HEK293T (cell line): Measurements from ENCODE around the gene POLA1.

Experiments
- CTCF ChIA-PET: fragments of 350-600 bp; formaldehyde crosslinking; extraction: SDS; loops from one replicate; lab custom pipeline; 2021; ENCODE audit warnings: antibody characterized with exemption, inconsistent platforms; lab: Yijun Ruan, JAX
- POLR2A ChIA-PET: fragments of 350-600 bp; formaldehyde crosslinking; extraction: SDS; loops from one replicate; lab custom pipeline; 2020; ENCODE audit warnings: antibody characterized with exemption, inconsistent platforms; lab: Yijun Ruan, JAX
- DNase-seq: peaks from one replicate; pipeline ENCODE4 v3.0.0; 2012; ENCODE audit warnings: mixed read lengths; ENCODE audit errors: extremely low spot score
- ARNT ChIP-seq: fragments of 450-650 bp; IDR thresholded peaks from 2 replicates; pipeline ENCODE4 v1.6.1; 2017; ENCODE audit warnings: mild to moderate bottlenecking
- BHLHE40 ChIP-seq: fragments of 450-650 bp; IDR thresholded peaks from 2 replicates; pipeline ENCODE4 v1.6.1; 2016; ENCODE audit warnings: mild to moderate bottlenecking, moderate library complexity, borderline replicate concordance
- CTBP1 ChIP-seq: fragments of 450-650 bp; IDR thresholded peaks from 2 replicates; pipeline ENCODE4 v1.6.1; 2016; ENCODE audit warnings: borderline replicate concordance
- ELF4 ChIP-seq: fragments of 450-650 bp; IDR thresholded peaks from 2 replicates; pipeline ENCODE4 v1.6.1; 2017; ENCODE audit warnings: antibody characterized with exemption
- FOXA1 ChIP-seq: fragments of 450-650 bp; IDR thresholded peaks from 2 replicates; pipeline ENCODE4 v1.6.1; 2016; ENCODE audit warnings: mild to moderate bottlenecking
- FOXK2 ChIP-seq: fragments of 450-650 bp; IDR thresholded peaks from 2 replicates; pipeline ENCODE4 v1.6.1; 2016; ENCODE audit warnings: mild to moderate bottlenecking
- FOXM1 ChIP-seq: fragments of 450-650 bp; IDR thresholded peaks from 2 replicates; pipeline ENCODE4 v1.6.1; 2017; ENCODE audit warnings: mild to moderate bottlenecking, borderline replicate concordance
- HDGF ChIP-seq: fragments of 450-650 bp; IDR thresholded peaks from 2 replicates; pipeline ENCODE4 v1.6.1; 2017; ENCODE audit warnings: antibody characterized with exemption, borderline replicate concordance
- L3MBTL2 ChIP-seq: fragments of 450-650 bp; conservative IDR thresholded peaks from 2 replicates; pipeline ENCODE4 v1.6.1; 2016; ENCODE audit warnings: mild to moderate bottlenecking
- LEF1 ChIP-seq: fragments of 450-650 bp; IDR thresholded peaks from 2 replicates; pipeline ENCODE4 v1.6.1; 2017; ENCODE audit warnings: mild to moderate bottlenecking, borderline replicate concordance
- NFRKB ChIP-seq: fragments of 450-650 bp; IDR thresholded peaks from 2 replicates; pipeline ENCODE4 v1.6.1; 2016; ENCODE audit warnings: mild to moderate bottlenecking, moderate library complexity
- SP1 ChIP-seq: fragments of 450-650 bp; IDR thresholded peaks from 2 replicates; pipeline ENCODE4 v1.6.1; 2017
- SUZ12 ChIP-seq: fragments of 450-650 bp; IDR thresholded peaks from 2 replicates; pipeline ENCODE4 v1.6.1; 2016; ENCODE audit warnings: mild to moderate bottlenecking
- TARDBP ChIP-seq: fragments of 450-650 bp; IDR thresholded peaks from 2 replicates; pipeline ENCODE4 v1.6.1; 2016
- ZNF384 ChIP-seq: fragments of 450-650 bp; IDR thresholded peaks from 2 replicates; pipeline ENCODE4 v1.6.1; 2016
- TF ChIP-seq, protein P1 (sequence below): fragments of 450-650 bp; IDR thresholded peaks from 2 replicates; pipeline ENCODE4 v1.6.1; 2016

POLA1 gene

GRCh38 chrX:24657671-24658386, 35.9 kb upstream of the POLA1 start:
- ChIA-PET POLR2A (no interaction called here), CTCF (no interaction called here)
- DNase-seq = no peak
- TF ChIP-seq ELF4 (no peak), SP1 (no peak), LEF1 (no peak), ZNF384 (no peak), SUZ12 (no peak), ARNT (no peak), L3MBTL2 (no peak), FOXK2 (no peak), BHLHE40 (no peak), HDGF (no peak), FOXM1 (no peak), CTBP1 (no peak), NFRKB (no peak), FOXA1 (no peak), TARDBP (no peak)
- TF ChIP-seq, protein P1, sequence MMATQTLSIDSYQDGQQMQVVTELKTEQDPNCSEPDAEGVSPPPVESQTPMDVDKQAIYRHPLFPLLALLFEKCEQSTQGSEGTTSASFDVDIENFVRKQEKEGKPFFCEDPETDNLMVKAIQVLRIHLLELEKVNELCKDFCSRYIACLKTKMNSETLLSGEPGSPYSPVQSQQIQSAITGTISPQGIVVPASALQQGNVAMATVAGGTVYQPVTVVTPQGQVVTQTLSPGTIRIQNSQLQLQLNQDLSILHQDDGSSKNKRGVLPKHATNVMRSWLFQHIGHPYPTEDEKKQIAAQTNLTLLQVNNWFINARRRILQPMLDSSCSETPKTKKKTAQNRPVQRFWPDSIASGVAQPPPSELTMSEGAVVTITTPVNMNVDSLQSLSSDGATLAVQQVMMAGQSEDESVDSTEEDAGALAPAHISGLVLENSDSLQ = no peak

GRCh38 chrX:24658421-24658820, 35.3 kb upstream of the POLA1 start:
- TF ChIP-seq BHLHE40 (no peak), ARNT (no peak), TARDBP (no peak), FOXM1 (no peak), NFRKB (no peak), SUZ12 (no peak), SP1 (no peak), LEF1 (no peak), L3MBTL2 (no peak), CTBP1 (no peak), ZNF384 (no peak), FOXK2 (no peak)
- TF ChIP-seq, protein P1 = no peak
- no peak for DNase-seq
- POLR2A ChIA-PET = no interaction called here
- CTCF ChIA-PET = no interaction called here

DNA sequence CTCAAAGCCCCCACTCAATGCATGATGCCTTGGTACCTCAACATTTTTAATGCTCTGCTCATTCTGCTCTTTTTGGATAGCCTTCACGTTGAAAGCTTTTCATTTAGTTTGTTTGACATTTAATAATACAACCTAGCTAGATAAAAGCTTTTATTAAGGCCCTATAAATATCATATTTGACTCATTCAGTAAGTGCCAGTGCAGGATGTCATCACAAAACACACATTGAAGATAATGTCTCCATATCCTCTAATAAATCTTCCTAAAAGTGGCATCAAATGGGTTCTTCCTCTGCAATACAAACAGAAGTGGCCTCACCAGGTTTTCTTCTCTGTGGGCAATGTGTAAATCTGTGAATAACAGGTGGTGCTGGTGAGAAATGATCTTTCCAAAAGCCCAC, 34.6 kb upstream of the POLA1 start:
- ChIA-PET POLR2A (no interaction called here), CTCF (no interaction called here)
- DNase-seq = no peak
- no peak for TF ChIP-seq ARNT
- TF ChIP-seq SUZ12 = no peak
- no peak for TF ChIP-seq FOXA1
- TF ChIP-seq FOXK2 = no peak
- TF ChIP-seq CTBP1 = no peak
- no peak for TF ChIP-seq SP1
- TF ChIP-seq ZNF384 = no peak
- TF ChIP-seq, protein P1 = no peak
- no peak for TF ChIP-seq FOXM1
- no peak for TF ChIP-seq TARDBP
- no peak for TF ChIP-seq LEF1
- no peak for TF ChIP-seq BHLHE40
- no peak for TF ChIP-seq HDGF

GRCh38 chrX:24659646-24660045, 34.1 kb upstream of the POLA1 start:
- DNase-seq = no peak
- CTCF ChIA-PET = no interaction called here
- TF ChIP-seq ARNT (no peak), LEF1 (no peak), SP1 (no peak), TARDBP (no peak), CTBP1 (no peak), FOXK2 (no peak), ELF4 (no peak)
- POLR2A ChIA-PET = no interaction called here

DNA sequence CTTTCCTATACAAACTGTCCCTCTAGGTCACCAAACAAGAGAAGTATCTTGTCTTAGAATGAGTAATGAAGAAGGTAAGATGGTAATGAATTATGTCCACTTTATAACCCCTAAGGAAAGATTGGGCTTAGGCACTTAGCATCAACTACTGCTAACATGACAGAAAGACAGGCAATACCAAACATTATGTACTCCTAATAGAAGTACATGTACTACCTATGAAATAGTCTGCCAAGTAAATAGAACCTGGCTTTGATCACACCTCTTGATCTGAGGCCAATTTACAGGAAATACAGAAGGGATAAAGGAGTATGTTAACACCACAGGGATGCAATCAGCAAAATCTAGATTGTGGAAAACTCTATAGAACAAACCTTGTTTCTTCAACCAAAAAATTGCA, 32.4 kb upstream of the POLA1 start:
- CTCF ChIA-PET = no interaction called here
- POLR2A ChIA-PET = no interaction called here
- no peak for DNase-seq
- TF ChIP-seq NFRKB (no peak), SP1 (no peak)

GRCh38 chrX:24662352-24662751, 31.4 kb upstream of the POLA1 start:
- ChIA-PET CTCF (interaction anchor here (0.8 kb wide), 1 partner anchor 14 kb away, joined by 3 read pairs; no protein-coding TSS in a partner anchor), POLR2A (no interaction called here)
- TF ChIP-seq CTBP1 (no peak), ELF4 (no peak), FOXA1 (no peak), SUZ12 (no peak), FOXM1 (no peak), TARDBP (no peak), LEF1 (no peak), BHLHE40 (no peak), ZNF384 (no peak), ARNT (no peak), FOXK2 (no peak), NFRKB (no peak)
- no peak for DNase-seq
